H9 (cell line): ENCODE results near the gene RPL12. TPM values are rescaled to one million over a fixed set of nuclear protein-coding genes. Genes with fewer than 3 reads are reported as not detected.

Experiments
- DNase-seq: peaks from one replicate; pipeline ENCODE4 v3.0.0-alpha.2; 2017
- H2AFZ ChIP-seq: one replicate; pipeline ENCODE4 v1.6.1; 2013; ENCODE audit warnings: mild to moderate bottlenecking, low read length, control low read depth, moderate library complexity
- H2AK5ac ChIP-seq: 2 replicates; pipeline ENCODE4 v1.6.1; 2013; ENCODE audit warnings: low read length, control low read depth, mixed read lengths; ENCODE audit not compliant: insufficient read length
- H2BK120ac ChIP-seq: one replicate; pipeline ENCODE4 v1.6.1; 2013; ENCODE audit warnings: low read depth, mild to moderate bottlenecking, low read length, control low read depth, inconsistent platforms; ENCODE audit not compliant: poor library complexity, severe bottlenecking
- H2BK12ac ChIP-seq: 2 replicates; pipeline ENCODE4 v1.6.1; 2013; ENCODE audit warnings: low read length, control low read depth, mixed read lengths, low read depth; ENCODE audit not compliant: insufficient read length
- H2BK15ac ChIP-seq: 2 replicates; pipeline ENCODE4 v1.6.1; 2013; ENCODE audit warnings: low read depth, low read length, control low read depth
- H2BK20ac ChIP-seq: one replicate; pipeline ENCODE4 v1.6.1; 2013; ENCODE audit warnings: low read depth, mild to moderate bottlenecking, low read length, control low read depth, inconsistent platforms; ENCODE audit not compliant: poor library complexity, severe bottlenecking
- H2BK5ac ChIP-seq: 2 replicates; pipeline ENCODE4 v1.6.1; 2013; ENCODE audit warnings: low read length, control low read depth, mixed read lengths; ENCODE audit not compliant: insufficient read length
- H3K14ac ChIP-seq: 2 replicates; pipeline ENCODE4 v1.6.1; 2013; ENCODE audit warnings: low read length, control low read depth; ENCODE audit not compliant: insufficient read depth
- H3K18ac ChIP-seq: 2 replicates; pipeline ENCODE4 v1.6.1; 2013; ENCODE audit warnings: low read depth, mild to moderate bottlenecking, mixed read lengths, low read length, control low read depth; ENCODE audit not compliant: insufficient read length
- H3K23ac ChIP-seq: 2 replicates; pipeline ENCODE4 v1.6.1; 2013; ENCODE audit warnings: low read length, control low read depth, mixed read lengths, low read depth; ENCODE audit not compliant: insufficient read length
- H3K23me2 ChIP-seq: 2 replicates; pipeline ENCODE4 v1.6.1; 2013; ENCODE audit warnings: low read depth, mild to moderate bottlenecking, mixed read lengths, low read length, control low read depth; ENCODE audit not compliant: insufficient read length, poor library complexity, severe bottlenecking
- H3K27ac ChIP-seq: 2 replicates; pipeline ENCODE4 v1.5.1; 2013; ENCODE audit warnings: low read length, control low read depth, mixed read lengths, low read depth; ENCODE audit not compliant: insufficient read length
- H3K27me3 ChIP-seq: 2 replicates; pipeline ENCODE4 v1.6.1; 2013; ENCODE audit warnings: low read length, control low read depth, inconsistent platforms; ENCODE audit not compliant: insufficient read depth
- H3K4ac ChIP-seq: 2 replicates; pipeline ENCODE4 v1.6.1; 2013; ENCODE audit warnings: low read depth, mild to moderate bottlenecking, control low read depth, inconsistent platforms, low read length, moderate library complexity
- H3K4me1 ChIP-seq: 2 replicates; pipeline ENCODE4 v1.6.1; 2013; ENCODE audit warnings: low read length, control low read depth, inconsistent platforms; ENCODE audit not compliant: insufficient read depth
- H3K4me2 ChIP-seq: 2 replicates; pipeline ENCODE4 v1.6.1; 2013; ENCODE audit warnings: low read length, control low read depth, mixed read lengths; ENCODE audit not compliant: insufficient read length, insufficient read depth
- H3K56ac ChIP-seq: 2 replicates; pipeline ENCODE4 v1.6.1; 2013; ENCODE audit warnings: low read depth, mild to moderate bottlenecking, mixed read lengths, low read length, control low read depth; ENCODE audit not compliant: insufficient read length
- H3K79me1 ChIP-seq: 2 replicates; pipeline ENCODE4 v1.6.1; 2013; ENCODE audit warnings: low read depth, mild to moderate bottlenecking, moderate library complexity, low read length, control low read depth, inconsistent platforms; ENCODE audit not compliant: insufficient read depth, poor library complexity, severe bottlenecking
- H3K79me2 ChIP-seq: 2 replicates; pipeline ENCODE4 v1.6.1; 2013; ENCODE audit warnings: low read length, control low read depth, inconsistent platforms; ENCODE audit not compliant: insufficient read depth
- H3K9ac ChIP-seq: 2 replicates; pipeline ENCODE4 v1.6.1; 2013; ENCODE audit warnings: low read length, control low read depth, mixed read lengths; ENCODE audit not compliant: insufficient read length; ENCODE audit errors: extremely low read depth
- H3K9me3 ChIP-seq: one replicate; pipeline ENCODE4 v1.6.1; 2013; ENCODE audit warnings: low read depth, low read length, inconsistent platforms; ENCODE audit not compliant: control insufficient read depth
- H3T11ph ChIP-seq: one replicate; pipeline ENCODE4 v1.6.1; 2013; ENCODE audit warnings: mild to moderate bottlenecking, low read length, control low read depth, inconsistent platforms
- H4K20me1 ChIP-seq: one replicate; pipeline ENCODE4 v1.6.1; 2013; ENCODE audit not compliant: control insufficient read depth, insufficient read length, insufficient read depth
- H4K5ac ChIP-seq: 2 replicates; pipeline ENCODE4 v1.6.1; 2013; ENCODE audit warnings: low read depth, mild to moderate bottlenecking, mixed read lengths, low read length, control low read depth; ENCODE audit not compliant: insufficient read length
- H4K8ac ChIP-seq: replicated peaks from 2 replicates; pipeline ENCODE4 v1.6.1; 2013; ENCODE audit warnings: low read length, control low read depth, mixed read lengths, low read depth; ENCODE audit not compliant: insufficient read length
- H4K91ac ChIP-seq: 2 replicates; pipeline ENCODE4 v1.6.1; 2013; ENCODE audit warnings: low read depth, mild to moderate bottlenecking, moderate library complexity, mixed read lengths, low read length, control low read depth; ENCODE audit not compliant: insufficient read length
- H3K27ac Mint-ChIP-seq, 3 experiments: 2 replicates in 2 of 3; 3 replicates in 1 of 3; pipeline ENCODE4 v1.8.0; 2020 to 2021; ENCODE audit warnings: mixed read lengths in 3 of 3, mild to moderate bottlenecking in 1 of 3, moderate library complexity in 1 of 3
- H3K27me3 Mint-ChIP-seq: 2 replicates; pipeline ENCODE4 v1.8.0; 2021; ENCODE audit warnings: low read depth, mild to moderate bottlenecking, moderate library complexity, mixed read lengths
- H3K36me3 Mint-ChIP-seq, 3 experiments: 2 replicates in 2 of 3; 3 replicates in 1 of 3; pipeline ENCODE4 v1.8.0; 2020 to 2021; ENCODE audit warnings: low read depth in 3 of 3, mixed read lengths in 3 of 3; ENCODE audit not compliant: insufficient read depth in 1 of 3
- H3K4me1 Mint-ChIP-seq, 2 experiments: 2 replicates each; pipeline ENCODE4 v1.8.0; 2020; ENCODE audit warnings: mixed read lengths in 2 of 2
- H3K4me3 Mint-ChIP-seq, 2 experiments: 2 replicates in 1 of 2; 3 replicates in 1 of 2; pipeline ENCODE4 v1.8.0; 2020 to 2021; ENCODE audit warnings: mild to moderate bottlenecking in 2 of 2, mixed read lengths in 2 of 2, moderate library complexity in 1 of 2
- H3K9me3 Mint-ChIP-seq, 2 experiments: 2 replicates in 1 of 2; 3 replicates in 1 of 2; pipeline ENCODE4 v1.8.0; 2020; ENCODE audit warnings: mild to moderate bottlenecking in 2 of 2, mixed read lengths in 2 of 2, moderate library complexity in 1 of 2
- CTCF ChIP-seq: fragments of 200-600 bp; sonication (generic); conservative IDR thresholded peaks from 3 replicates; pipeline ENCODE4 v1.8.0; 2021; ENCODE audit warnings: antibody characterized with exemption, mild to moderate bottlenecking
- WGBS: extraction: QIAGEN DNeasy Blood & Tissue Kit; methylation state at CpG from one replicate; pipeline ENCODE4 v1.1.7; 2013; ENCODE audit warnings: missing lambda C conversion rate, low lambda C conversion rate, mixed read lengths; ENCODE audit not compliant: insufficient read length; ENCODE audit errors: extremely low coverage; 5-methylcytosine and 5-hydroxymethylcytosine counted together
- total RNA-seq: library from RNA; stranded (reverse); gene quantifications from 2 replicates; pipeline ENCODE4 v1.2.1, GENCODE V29; 2021

The RPL12 gene
- total RNA-seq, 1 experiment from 2014 or later = 1,710 TPM

GRCh38 chr9:127415657-127416056, 35.5 kb downstream of the RPL12 start:
- Histone ChIP-seq H4K91ac (no peak overlapping the region), H3K9ac (no peak overlapping the region), H3K79me2 (no peaks in the 10 kb centered on the region), H2BK5ac (no peak overlapping the region), H3K23ac (no peak overlapping the region), H2BK20ac (no peak overlapping the region), H2BK12ac (no peak overlapping the region), H2BK15ac (no peak overlapping the region), H4K5ac (no peak overlapping the region), H3K4me1 (no peaks in the 10 kb centered on the region; the same call in 1 of the 2 replicates), H3K9me3 (no peaks in the 10 kb centered on the region), H3K4ac (no peak overlapping the region), H2AK5ac (no peak overlapping the region), H3T11ph (no peak overlapping the region), H3K23me2 (no peaks in the 10 kb centered on the region), H4K8ac (no peak overlapping the region), H3K79me1 (no peaks in the 10 kb centered on the region), H3K27ac (no peak overlapping the region), H2AFZ (no peak overlapping the region), H3K4me2 (no peak overlapping the region), H2BK120ac (no peak overlapping the region), H3K18ac (no peak overlapping the region), H3K14ac (no peak overlapping the region), H3K27me3 (no peaks in the 10 kb centered on the region), H3K56ac (no peak overlapping the region), H4K20me1 (no peaks in the 10 kb centered on the region)
- Mint-ChIP-seq H3K36me3 (peaks cover 0 to 2% (median 2%) of the 10 kb centered on the region in 3 experiments; a peak in 2 of 7 replicates), H3K9me3 (no peaks in the 10 kb centered on the region), H3K4me3 (no peak overlapping the region), H3K27me3 (peaks cover 6% of the 10 kb centered on the region), H3K4me1 (peaks cover 23 to 26% of the 10 kb centered on the region in 2 experiments), H3K27ac (no peak overlapping the region)
- no peak for DNase-seq
- TF ChIP-seq CTCF = no peak
- WGBS = no CpG with 5 or more reads among the region's 1 CpG
